Transverse colon (tissue), 4 donors: ENCODE results near the gene PIM3. TPM values are rescaled to one million over a fixed set of nuclear protein-coding genes. Genes with fewer than 3 reads are reported as not detected.

Source experiments
- DNase-seq: peaks from one replicate; pipeline ENCODE4 v3.0.0-alpha.2; 2019
- H3K27ac ChIP-seq, 4 donors: fragments of 200-600 bp; sonication (generic); 2 replicates each; pipeline ENCODE4 v1.5.1; 2016 to 2018; ENCODE audit warnings: inconsistent platforms in 4 of 4
- H3K27me3 ChIP-seq: fragments of 200-600 bp; sonication (generic); 2 replicates; pipeline ENCODE4 v1.5.1; 2017; ENCODE audit warnings: inconsistent platforms
- H3K36me3 ChIP-seq, 4 donors: fragments of 200-600 bp; sonication (generic); 2 replicates each; pipeline ENCODE4 v1.5.1; 2017 to 2019; ENCODE audit warnings: inconsistent platforms in 4 of 4
- H3K4me1 ChIP-seq, 4 donors: fragments of 200-600 bp; sonication (generic); 2 replicates each; pipeline ENCODE4 v1.5.1; 2017 to 2020; ENCODE audit warnings: inconsistent platforms in 4 of 4
- H3K4me3 ChIP-seq, 4 donors: fragments of 200-600 bp; sonication (generic); 1 replicate in 1 of 4; 2 replicates in 3 of 4; pipeline versions ENCODE4 v1.5.1 to v1.6.1; 2017 to 2019; ENCODE audit warnings: inconsistent platforms in 4 of 4
- H3K9me3 ChIP-seq, 2 donors: fragments of 200-600 bp; sonication (generic); 2 replicates each; pipeline ENCODE4 v1.5.1; 2017 to 2019; ENCODE audit warnings: inconsistent platforms in 2 of 2
- EP300 ChIP-seq: sonication (generic); formaldehyde crosslinking; IDR thresholded peaks from one replicate; pipeline ENCODE4 v1.6.1; 2017; ENCODE audit warnings: antibody characterized with exemption, low read depth
- POLR2A ChIP-seq: fragments of 450-650 bp; IDR thresholded peaks from one replicate; pipeline ENCODE4 v1.6.1; 2016; ENCODE audit warnings: antibody characterized with exemption, mild to moderate bottlenecking, moderate library complexity
- POLR2AphosphoS5 ChIP-seq, 3 donors: sonication (generic); formaldehyde crosslinking; IDR thresholded peaks; one replicate each; pipeline ENCODE4 v1.6.1; 2016; ENCODE audit warnings: antibody characterized with exemption in 3 of 3
- WGBS, 2 donors: methylation state at CpG; one replicate each; pipeline ENCODE4 v1.1.5; 2018; ENCODE audit warnings: low coverage in 1 of 2; 5-methylcytosine and 5-hydroxymethylcytosine counted together
- in situ Hi-C, 4 donors: fragments of 200-750 bp; cut with MboI; loops; one replicate each; pipeline versions ENCODE4 v1.15.0 to v1.15.1; 2017; ENCODE audit warnings: low sequenced_read_pairs in 3 of 4, low pct_ligation_motif_present in 1 of 4, low pct_unique_long_range_greater_than_20kb in 1 of 4
- intact Hi-C: fragments of 100-400 bp; cut with DNase I; formaldehyde crosslinking; loops from one replicate; pipeline ENCODE4 v1.15.1; 2023; ENCODE audit warnings: low total_unique reads
- total RNA-seq, 4 donors: library from RNA; depleted of rRNA; stranded (reverse); fragments of >200 nt; gene quantifications; one replicate each; pipeline ENCODE4 v1.1.0, GENCODE V29; 2016
- TF ChIP-seq, protein P1 (sequence below), 5 experiments: fragments of 200-600 bp in 3 of 5; fragments of 450-650 bp in 2 of 5; sonication (generic) in 3 of 5; IDR thresholded peaks; 1 replicate in 2 of 5; 2 replicates in 3 of 5; pipeline ENCODE4 v1.5.1; 2016 to 2017; ENCODE audit warnings: antibody characterized with exemption in 5 of 5, inconsistent platforms in 3 of 5, mild to moderate bottlenecking in 2 of 5, moderate library complexity in 1 of 5

PIM3 gene
- total RNA-seq, 4 donors from 2014 or later, result 115 to 290 (median 147) TPM

DNA sequence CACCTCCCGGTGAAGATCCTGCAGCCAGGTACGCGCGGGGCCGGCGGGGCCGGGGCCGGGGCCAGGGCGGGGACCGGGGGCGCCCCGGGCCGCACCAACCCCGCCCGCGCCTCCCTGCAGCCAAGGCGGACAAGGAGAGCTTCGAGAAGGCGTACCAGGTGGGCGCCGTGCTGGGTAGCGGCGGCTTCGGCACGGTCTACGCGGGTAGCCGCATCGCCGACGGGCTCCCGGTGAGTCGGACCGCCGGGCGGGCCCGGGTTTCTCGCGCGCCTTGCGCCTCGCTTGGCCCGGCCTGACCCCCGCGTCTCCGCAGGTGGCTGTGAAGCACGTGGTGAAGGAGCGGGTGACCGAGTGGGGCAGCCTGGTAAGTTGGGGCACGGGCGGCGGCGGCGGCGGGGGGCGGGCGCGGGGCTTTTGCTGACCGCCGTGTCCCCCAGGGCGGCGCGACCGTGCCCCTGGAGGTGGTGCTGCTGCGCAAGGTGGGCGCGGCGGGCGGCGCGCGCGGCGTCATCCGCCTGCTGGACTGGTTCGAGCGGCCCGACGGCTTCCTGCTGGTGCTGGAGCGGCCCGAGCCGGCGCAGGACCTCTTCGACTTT is 531 bp downstream of the PIM3 start:
- WGBS, 2 donors, result 0% methylated on average over 6 of the region's 84 CpGs; no CpG with 5 or more reads in 1 of the 2 donors
- Histone ChIP-seq H3K4me3 (peak overlapping the region; percentile 86 to 99 (median 94)), H3K9me3 (no peaks in the 10 kb centered on the region), H3K4me1 (peaks cover 18 to 47% (median 45%) of the 10 kb centered on the region in 4 donors), H3K36me3 (peaks cover 0 to 13% (median 8%) of the 10 kb centered on the region in 4 donors), H3K27ac (peak overlapping the region; percentile 93 to 95 (median 94)), H3K27me3 (no peaks in the 10 kb centered on the region)
- DNase-seq, result peak; percentile 55
- in situ Hi-C loops, result loop anchor here in 1 of 4 donors (25.0 kb wide), 1 partner anchor 99 kb away; the partner anchor contains the start of gene ZBED4
- intact Hi-C loops, result no loop called here
- TF ChIP-seq EP300, result no peak
- TF ChIP-seq POLR2AphosphoS5 (IDR thresholded peaks at IDR 0.05), result no peak
- no peak for TF ChIP-seq POLR2A
- TF ChIP-seq, protein P1, sequence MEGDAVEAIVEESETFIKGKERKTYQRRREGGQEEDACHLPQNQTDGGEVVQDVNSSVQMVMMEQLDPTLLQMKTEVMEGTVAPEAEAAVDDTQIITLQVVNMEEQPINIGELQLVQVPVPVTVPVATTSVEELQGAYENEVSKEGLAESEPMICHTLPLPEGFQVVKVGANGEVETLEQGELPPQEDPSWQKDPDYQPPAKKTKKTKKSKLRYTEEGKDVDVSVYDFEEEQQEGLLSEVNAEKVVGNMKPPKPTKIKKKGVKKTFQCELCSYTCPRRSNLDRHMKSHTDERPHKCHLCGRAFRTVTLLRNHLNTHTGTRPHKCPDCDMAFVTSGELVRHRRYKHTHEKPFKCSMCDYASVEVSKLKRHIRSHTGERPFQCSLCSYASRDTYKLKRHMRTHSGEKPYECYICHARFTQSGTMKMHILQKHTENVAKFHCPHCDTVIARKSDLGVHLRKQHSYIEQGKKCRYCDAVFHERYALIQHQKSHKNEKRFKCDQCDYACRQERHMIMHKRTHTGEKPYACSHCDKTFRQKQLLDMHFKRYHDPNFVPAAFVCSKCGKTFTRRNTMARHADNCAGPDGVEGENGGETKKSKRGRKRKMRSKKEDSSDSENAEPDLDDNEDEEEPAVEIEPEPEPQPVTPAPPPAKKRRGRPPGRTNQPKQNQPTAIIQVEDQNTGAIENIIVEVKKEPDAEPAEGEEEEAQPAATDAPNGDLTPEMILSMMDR (IDR thresholded peaks at IDR 0.05), result no peak

DNA sequence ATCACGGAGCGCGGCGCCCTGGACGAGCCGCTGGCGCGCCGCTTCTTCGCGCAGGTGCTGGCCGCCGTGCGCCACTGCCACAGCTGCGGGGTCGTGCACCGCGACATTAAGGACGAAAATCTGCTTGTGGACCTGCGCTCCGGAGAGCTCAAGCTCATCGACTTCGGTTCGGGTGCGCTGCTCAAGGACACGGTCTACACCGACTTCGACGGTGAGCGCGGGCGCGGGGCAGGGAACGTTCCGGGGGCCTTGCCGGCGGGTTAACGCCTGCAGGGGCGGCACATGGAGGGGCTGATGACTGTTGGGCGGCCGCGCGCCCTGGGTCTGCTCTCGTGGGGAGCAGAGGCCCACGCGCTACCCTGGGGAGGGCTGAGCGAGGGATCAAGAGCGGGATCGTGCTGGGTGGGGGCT is 1.0 kb downstream of the PIM3 start:
- in situ Hi-C loops, result loop anchor here in 1 of 4 donors (25.0 kb wide), 1 partner anchor 99 kb away; the partner anchor contains the start of gene ZBED4

DNA sequence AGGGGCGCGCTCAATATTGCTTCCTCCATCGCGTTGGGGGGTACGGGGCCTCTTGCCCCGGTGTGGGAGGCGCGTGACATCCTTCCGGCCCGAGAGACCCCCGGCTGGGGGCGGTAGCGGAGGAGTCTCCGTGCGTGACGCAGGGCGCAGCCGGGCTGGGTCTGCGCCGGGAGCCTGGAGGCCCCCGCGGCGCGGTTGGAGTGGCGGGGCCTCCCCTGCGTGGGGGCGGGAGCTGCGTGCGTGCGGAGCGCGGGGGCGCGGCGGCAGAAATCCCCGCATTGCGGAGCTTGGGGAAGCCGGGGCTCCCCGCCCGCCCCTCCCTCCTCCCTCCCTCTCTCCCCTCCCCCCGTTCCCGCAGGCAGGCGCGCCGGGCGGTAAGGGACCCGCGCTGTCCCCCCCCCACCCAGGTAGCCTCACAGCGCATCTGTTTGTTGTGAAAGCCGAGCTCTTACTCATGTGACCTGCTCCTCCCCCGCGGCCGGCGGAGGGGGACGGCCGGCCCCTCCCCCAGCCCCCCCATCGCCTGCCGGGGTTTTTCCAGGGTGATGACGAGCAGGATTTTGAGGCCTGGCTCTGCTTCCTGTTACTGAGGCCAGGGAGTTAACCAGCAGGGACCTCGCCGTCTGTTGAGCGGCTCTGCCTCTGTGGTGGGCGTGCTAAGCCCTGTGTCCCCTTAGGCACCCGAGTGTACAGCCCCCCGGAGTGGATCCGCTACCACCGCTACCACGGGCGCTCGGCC is 1.6 kb downstream of the PIM3 start:
- H3K9me3 ChIP-seq, result no peaks in the 10 kb centered on the region
- DNase-seq, result peak; percentile 89
- peaks cover 29 to 57% (median 55%) of the 10 kb centered on the region in 4 donors for H3K4me1 ChIP-seq
- intact Hi-C loops (no loop called here), in situ Hi-C loops (loop anchor here in 1 of 4 donors (25.0 kb wide), 1 partner anchor 100 kb away; the partner anchor contains the start of gene ZBED4)
- H3K4me3 ChIP-seq, result peak overlapping the region; percentile 86 to 99 (median 94)
- TF ChIP-seq, protein P1 (IDR thresholded peaks at IDR 0.05), result no peak
- no peak for TF ChIP-seq EP300
- TF ChIP-seq POLR2A, result peak; percentile 61
- TF ChIP-seq POLR2AphosphoS5 (IDR thresholded peaks at IDR 0.05), result peak; percentile 63 to 77 (median 65)
- no peaks in the 10 kb centered on the region for H3K27me3 ChIP-seq
- WGBS, 2 donors, result 4% methylated on average over 17 of the region's 70 CpGs; no CpG with 5 or more reads in 1 of the 2 donors
- H3K27ac ChIP-seq, result peak overlapping the region; percentile 93 to 95 (median 94)
- peaks cover 0 to 13% (median 8%) of the 10 kb centered on the region in 4 donors for H3K36me3 ChIP-seq

More for the DNA sequence above, 1.0 kb downstream of the PIM3 start:
- Histone ChIP-seq H3K27ac (peak overlapping the region; percentile 93 to 95 (median 94)), H3K4me1 (peaks cover 23 to 52% (median 50%) of the 10 kb centered on the region in 4 donors), H3K36me3 (peaks cover 0 to 13% (median 8%) of the 10 kb centered on the region in 4 donors), H3K27me3 (no peaks in the 10 kb centered on the region), H3K4me3 (peak overlapping the region; percentile 86 to 99 (median 94)), H3K9me3 (no peaks in the 10 kb centered on the region)
- WGBS, 2 donors, result 2% methylated on average over 19 of the region's 49 CpGs; no CpG with 5 or more reads in 1 of the 2 donors
- no peak for DNase-seq
- TF ChIP-seq, protein P1 (IDR thresholded peaks at IDR 0.05), result no peak
- TF ChIP-seq POLR2AphosphoS5 (IDR thresholded peaks at IDR 0.05) (peak in 2 of 3 donors; percentile 35 to 59), POLR2A (peak; percentile 32), EP300 (no peak)
- intact Hi-C loops, result no loop called here
